Colonic mucosa (tissue), 4 donors: ENCODE data around the gene TMEM198. TPM values are rescaled to one million over a fixed set of nuclear protein-coding genes. Genes with fewer than 3 reads are reported as not detected.

ENCODE experiments used
- DNase-seq: peaks from one replicate; pipeline ENCODE4 v3.0.0-alpha.2; 2020
- H3K27ac ChIP-seq: fragments of 200-600 bp; one replicate; pipeline ENCODE4 v1.8.0; 2021
- H3K27me3 ChIP-seq: fragments of 200-600 bp; one replicate; pipeline ENCODE4 v1.8.0; 2021
- H3K36me3 ChIP-seq: fragments of 200-600 bp; one replicate; pipeline ENCODE4 v1.8.0; 2021
- H3K4me1 ChIP-seq: fragments of 200-600 bp; one replicate; pipeline ENCODE4 v1.8.0; 2021; ENCODE audit warnings: mild to moderate bottlenecking
- H3K4me3 ChIP-seq: fragments of 200-600 bp; one replicate; pipeline ENCODE4 v1.8.0; 2021
- H3K9ac ChIP-seq, 2 donors: one replicate each; pipeline ENCODE4 v1.7.0; 2013; ENCODE audit warnings: control low read depth in 2 of 2, low read depth in 2 of 2, low read length in 2 of 2
- H3K9me3 ChIP-seq: fragments of 200-600 bp; one replicate; pipeline ENCODE4 v1.8.0; 2021
- intact Hi-C: fragments of 100-400 bp; cut with DNase I; formaldehyde crosslinking; loops from one replicate; pipeline ENCODE4 v1.14.1; 2022
- total RNA-seq, 2 donors: library from RNA; stranded (reverse); fragmentation: NEBNext Ultra II Directional in 1 of 2; extraction: Animal tissue kit (Norgen Biotek cat#: 25700) in 1 of 2; gene quantifications; one replicate each; pipeline ENCODE4 v1.2.1, GENCODE V29; 2021
- TF ChIP-seq, protein P1 (sequence below): fragments of 200-600 bp; IDR thresholded peaks from one replicate; pipeline ENCODE4 v1.8.0; 2022; ENCODE audit warnings: antibody characterized with exemption, mild to moderate bottlenecking
- donor health status: healthy.
- donor health status: DM: no; HTN: no; CAD: no.
- donor health status: DM: no; HTN: no; CAD: no.

The TMEM198 gene
- total RNA-seq, 2 donors from 2014 or later, result 1.7 to 2.9 TPM

DNA sequence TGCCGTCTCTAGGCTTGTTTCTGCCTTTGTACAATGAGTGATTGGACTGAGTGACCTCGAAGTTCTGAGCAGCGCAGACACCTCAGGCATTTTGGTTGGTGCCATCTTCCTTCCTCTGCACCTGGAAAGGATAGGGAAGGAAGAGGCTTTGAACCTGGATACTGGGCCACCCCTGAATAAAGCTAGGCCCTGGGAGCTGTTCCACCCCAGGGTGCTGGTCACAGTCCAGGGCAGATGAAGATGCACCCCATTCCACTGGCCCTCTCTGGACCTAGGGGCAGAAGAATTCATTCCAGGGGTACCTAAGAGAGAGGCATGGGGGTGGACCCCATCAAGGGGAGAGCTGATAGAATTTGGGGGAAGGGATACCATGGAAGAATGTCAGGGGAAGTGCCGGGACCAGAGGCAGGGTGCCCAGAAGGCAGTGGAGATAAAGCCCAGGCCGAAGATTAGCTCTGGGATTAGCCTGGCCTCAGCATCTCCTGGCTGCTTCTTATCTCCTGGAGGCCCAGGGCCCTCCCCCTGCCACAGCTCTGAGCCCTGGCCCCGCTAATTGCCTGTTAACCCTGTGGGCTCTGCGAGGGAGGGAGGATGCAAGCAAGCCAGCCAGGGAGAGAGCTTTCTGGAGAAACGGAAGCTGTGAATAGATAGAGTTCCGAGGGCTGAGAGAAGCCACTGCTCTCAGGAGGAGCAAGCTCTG lies 18.1 kb upstream of the TMEM198 start:
- Histone ChIP-seq H3K27me3 (peaks cover 46% of the 10 kb centered on the region), H3K4me1 (no peaks in the 10 kb centered on the region), H3K4me3 (no peak overlapping the region), H3K27ac (no peak overlapping the region), H3K9me3 (no peaks in the 10 kb centered on the region), H3K9ac (no peak overlapping the region), H3K36me3 (no peaks in the 10 kb centered on the region)
- DNase-seq, result no peak
- TF ChIP-seq, protein P1, sequence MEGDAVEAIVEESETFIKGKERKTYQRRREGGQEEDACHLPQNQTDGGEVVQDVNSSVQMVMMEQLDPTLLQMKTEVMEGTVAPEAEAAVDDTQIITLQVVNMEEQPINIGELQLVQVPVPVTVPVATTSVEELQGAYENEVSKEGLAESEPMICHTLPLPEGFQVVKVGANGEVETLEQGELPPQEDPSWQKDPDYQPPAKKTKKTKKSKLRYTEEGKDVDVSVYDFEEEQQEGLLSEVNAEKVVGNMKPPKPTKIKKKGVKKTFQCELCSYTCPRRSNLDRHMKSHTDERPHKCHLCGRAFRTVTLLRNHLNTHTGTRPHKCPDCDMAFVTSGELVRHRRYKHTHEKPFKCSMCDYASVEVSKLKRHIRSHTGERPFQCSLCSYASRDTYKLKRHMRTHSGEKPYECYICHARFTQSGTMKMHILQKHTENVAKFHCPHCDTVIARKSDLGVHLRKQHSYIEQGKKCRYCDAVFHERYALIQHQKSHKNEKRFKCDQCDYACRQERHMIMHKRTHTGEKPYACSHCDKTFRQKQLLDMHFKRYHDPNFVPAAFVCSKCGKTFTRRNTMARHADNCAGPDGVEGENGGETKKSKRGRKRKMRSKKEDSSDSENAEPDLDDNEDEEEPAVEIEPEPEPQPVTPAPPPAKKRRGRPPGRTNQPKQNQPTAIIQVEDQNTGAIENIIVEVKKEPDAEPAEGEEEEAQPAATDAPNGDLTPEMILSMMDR, result no peak
- intact Hi-C loops, result no loop called here

- Histone ChIP-seq H3K27ac (no peak overlapping the region), H3K36me3 (no peaks in the 10 kb centered on the region), H3K4me1 (no peaks in the 10 kb centered on the region), H3K4me3 (no peak overlapping the region), H3K9me3 (no peaks in the 10 kb centered on the region), H3K27me3 (peaks cover 38% of the 10 kb centered on the region), H3K9ac (no peak overlapping the region)
- DNase-seq, result no peak
- intact Hi-C loops, result no loop called here
- TF ChIP-seq, protein P1, result no peak
Observed at GRCh38 chr2:219526320-219527075, 17.3 kb upstream of the TMEM198 start.

DNA sequence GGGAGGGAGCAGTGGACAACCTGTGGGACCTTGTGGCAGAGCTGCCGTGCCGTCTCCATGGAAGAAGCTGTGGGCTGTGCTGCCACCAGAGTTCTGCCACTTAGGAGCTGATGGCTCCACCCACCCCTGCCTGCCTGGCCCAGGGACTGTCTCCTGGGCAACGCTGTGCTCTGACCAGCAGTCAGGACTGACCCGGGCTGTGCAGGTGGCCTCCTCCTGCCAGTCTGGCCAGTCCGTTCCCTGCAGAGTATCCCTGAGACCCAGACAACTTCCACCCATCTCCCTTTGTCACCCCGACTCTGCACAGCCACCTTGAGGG lies 16.8 kb upstream of the TMEM198 start:
- Histone ChIP-seq H3K4me3 (no peak overlapping the region), H3K36me3 (no peaks in the 10 kb centered on the region), H3K27me3 (peaks cover 37% of the 10 kb centered on the region), H3K9me3 (no peaks in the 10 kb centered on the region), H3K27ac (no peak overlapping the region), H3K9ac (no peak overlapping the region), H3K4me1 (no peaks in the 10 kb centered on the region)
- TF ChIP-seq, protein P1, result no peak
- DNase-seq, result no peak
- intact Hi-C loops, result no loop called here

DNA sequence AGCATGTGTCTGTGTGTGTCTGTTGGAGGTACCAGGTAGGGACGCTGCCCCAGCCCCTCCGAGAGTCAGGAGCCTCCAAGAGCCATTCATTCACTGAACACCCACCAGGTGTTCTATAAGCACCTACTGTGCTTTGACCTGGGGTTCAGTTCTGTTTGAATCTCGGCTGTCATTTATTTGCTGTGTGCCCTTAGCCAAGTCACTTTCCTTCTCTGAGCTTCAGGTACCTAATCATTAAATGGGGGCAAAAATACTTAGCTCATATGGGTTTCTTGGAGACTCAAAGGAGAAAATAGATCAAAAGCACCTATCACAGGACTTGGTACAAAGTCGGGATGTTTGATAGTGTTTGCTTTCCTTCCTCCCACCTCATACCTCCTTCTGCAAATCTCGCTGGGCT lies 16.4 kb upstream of the TMEM198 start:
- H3K27ac ChIP-seq, result no peak overlapping the region
- no peak overlapping the region for H3K9ac ChIP-seq
- H3K4me1 ChIP-seq, result no peaks in the 10 kb centered on the region
- intact Hi-C loops, result no loop called here
- no peaks in the 10 kb centered on the region for H3K36me3 ChIP-seq
- no peak for DNase-seq
- peaks cover 33% of the 10 kb centered on the region for H3K27me3 ChIP-seq
- H3K4me3 ChIP-seq, result no peak overlapping the region
- no peaks in the 10 kb centered on the region for H3K9me3 ChIP-seq
- TF ChIP-seq, protein P1, result no peak

- no peak overlapping the region for H3K27ac ChIP-seq
- H3K9ac ChIP-seq, result no peak overlapping the region
Observed at GRCh38 chr2:219530048-219530963, 13.5 kb upstream of the TMEM198 start.

More at GRCh38 chr2:219530048-219530963, 13.5 kb upstream of the TMEM198 start:
- no peak overlapping the region for H3K4me3 ChIP-seq
- peaks cover 16% of the 10 kb centered on the region for H3K27me3 ChIP-seq
- no peaks in the 10 kb centered on the region for H3K9me3 ChIP-seq
- intact Hi-C loops, result loop anchor here (2.0 to 5.0 kb wide), 2 partner anchors 33 to 130 kb away; partner anchors contain the start of gene GMPPA
- H3K4me1 ChIP-seq, result no peaks in the 10 kb centered on the region
- TF ChIP-seq, protein P1, result peak; percentile 92
- peak; percentile 82 for DNase-seq
- H3K36me3 ChIP-seq, result no peaks in the 10 kb centered on the region
